ENCODE data around the gene CYP1A2. TPM values are rescaled to one million over a fixed set of nuclear protein-coding genes. Genes with fewer than 3 reads are reported as not detected.
A peak's percentile ranks its signal among the peaks of the same experiment; 100 is the strongest.

Gene CYP1A2
- total and polyA plus RNA-seq, 2 of the 13 experiments (the other 11 are each of a cell fraction or from before 2014, with no cell fraction given), result 0.07 TPM; not detected in 1

DNA sequence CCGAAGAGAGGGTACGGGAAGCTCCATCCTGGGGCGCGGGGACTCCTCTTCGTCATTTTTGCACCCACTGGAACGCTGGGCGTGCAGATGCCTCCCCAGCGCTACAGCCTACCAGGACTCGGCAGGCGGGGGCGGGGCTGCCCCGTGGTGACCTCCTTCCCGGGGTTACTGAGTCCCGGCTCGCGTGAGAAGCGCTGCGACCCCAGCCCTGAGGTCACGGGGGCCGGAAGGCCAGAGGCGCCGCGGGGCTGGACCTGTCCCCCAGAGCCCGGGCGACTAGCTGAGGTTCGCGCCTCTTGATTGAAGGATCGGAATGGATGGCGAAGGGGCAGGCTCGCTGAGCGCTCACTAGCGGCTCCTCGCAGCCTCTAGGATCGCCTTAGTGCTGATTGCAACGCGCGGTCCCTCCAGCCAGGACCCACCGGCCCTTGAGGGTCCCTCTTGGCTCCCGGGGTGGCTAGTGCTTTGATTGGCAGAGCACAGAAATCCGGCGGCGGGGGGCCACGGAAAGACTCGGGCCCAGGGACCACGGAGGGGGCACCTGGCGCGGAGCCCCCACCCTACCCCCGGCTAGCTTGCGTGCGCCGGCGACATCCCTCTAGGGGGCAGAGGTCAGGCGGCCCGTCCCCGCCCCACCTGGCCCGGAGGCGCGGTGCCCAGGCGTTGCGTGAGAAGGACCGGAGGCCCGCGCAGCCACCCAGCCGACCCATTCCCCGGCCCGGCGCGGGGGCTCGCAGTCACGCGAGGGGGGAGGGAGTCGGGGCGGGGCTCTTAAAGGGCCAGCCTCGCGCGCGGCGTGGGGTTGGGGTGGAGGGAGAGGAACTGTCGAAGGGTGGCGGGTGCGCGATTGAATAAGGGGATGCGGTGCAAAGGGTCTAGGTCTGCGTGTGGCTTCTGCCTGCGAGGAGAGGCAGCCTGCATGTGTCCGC lies 22.5 kb upstream of the CYP1A2 start (continued):
- TF ChIP-seq, protein P1, sequence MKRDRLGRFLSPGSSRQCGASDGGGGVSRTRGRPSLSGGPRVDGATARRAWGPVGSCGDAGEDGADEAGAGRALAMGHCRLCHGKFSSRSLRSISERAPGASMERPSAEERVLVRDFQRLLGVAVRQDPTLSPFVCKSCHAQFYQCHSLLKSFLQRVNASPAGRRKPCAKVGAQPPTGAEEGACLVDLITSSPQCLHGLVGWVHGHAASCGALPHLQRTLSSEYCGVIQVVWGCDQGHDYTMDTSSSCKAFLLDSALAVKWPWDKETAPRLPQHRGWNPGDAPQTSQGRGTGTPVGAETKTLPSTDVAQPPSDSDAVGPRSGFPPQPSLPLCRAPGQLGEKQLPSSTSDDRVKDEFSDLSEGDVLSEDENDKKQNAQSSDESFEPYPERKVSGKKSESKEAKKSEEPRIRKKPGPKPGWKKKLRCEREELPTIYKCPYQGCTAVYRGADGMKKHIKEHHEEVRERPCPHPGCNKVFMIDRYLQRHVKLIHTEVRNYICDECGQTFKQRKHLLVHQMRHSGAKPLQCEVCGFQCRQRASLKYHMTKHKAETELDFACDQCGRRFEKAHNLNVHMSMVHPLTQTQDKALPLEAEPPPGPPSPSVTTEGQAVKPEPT (CRISPR knock-in tag; IDR thresholded peaks at IDR 0.05; ENCODE audit: low read depth), result 0 out of 2 replicates have a peak, but pooled peaks have one; percentile 46
- TF ChIP-seq, protein P2, sequence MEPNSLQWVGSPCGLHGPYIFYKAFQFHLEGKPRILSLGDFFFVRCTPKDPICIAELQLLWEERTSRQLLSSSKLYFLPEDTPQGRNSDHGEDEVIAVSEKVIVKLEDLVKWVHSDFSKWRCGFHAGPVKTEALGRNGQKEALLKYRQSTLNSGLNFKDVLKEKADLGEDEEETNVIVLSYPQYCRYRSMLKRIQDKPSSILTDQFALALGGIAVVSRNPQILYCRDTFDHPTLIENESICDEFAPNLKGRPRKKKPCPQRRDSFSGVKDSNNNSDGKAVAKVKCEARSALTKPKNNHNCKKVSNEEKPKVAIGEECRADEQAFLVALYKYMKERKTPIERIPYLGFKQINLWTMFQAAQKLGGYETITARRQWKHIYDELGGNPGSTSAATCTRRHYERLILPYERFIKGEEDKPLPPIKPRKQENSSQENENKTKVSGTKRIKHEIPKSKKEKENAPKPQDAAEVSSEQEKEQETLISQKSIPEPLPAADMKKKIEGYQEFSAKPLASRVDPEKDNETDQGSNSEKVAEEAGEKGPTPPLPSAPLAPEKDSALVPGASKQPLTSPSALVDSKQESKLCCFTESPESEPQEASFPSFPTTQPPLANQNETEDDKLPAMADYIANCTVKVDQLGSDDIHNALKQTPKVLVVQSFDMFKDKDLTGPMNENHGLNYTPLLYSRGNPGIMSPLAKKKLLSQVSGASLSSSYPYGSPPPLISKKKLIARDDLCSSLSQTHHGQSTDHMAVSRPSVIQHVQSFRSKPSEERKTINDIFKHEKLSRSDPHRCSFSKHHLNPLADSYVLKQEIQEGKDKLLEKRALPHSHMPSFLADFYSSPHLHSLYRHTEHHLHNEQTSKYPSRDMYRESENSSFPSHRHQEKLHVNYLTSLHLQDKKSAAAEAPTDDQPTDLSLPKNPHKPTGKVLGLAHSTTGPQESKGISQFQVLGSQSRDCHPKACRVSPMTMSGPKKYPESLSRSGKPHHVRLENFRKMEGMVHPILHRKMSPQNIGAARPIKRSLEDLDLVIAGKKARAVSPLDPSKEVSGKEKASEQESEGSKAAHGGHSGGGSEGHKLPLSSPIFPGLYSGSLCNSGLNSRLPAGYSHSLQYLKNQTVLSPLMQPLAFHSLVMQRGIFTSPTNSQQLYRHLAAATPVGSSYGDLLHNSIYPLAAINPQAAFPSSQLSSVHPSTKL (CRISPR knock-in tag; IDR thresholded peaks at IDR 0.05), result peak; percentile 58
- TF ChIP-seq, protein P3, sequence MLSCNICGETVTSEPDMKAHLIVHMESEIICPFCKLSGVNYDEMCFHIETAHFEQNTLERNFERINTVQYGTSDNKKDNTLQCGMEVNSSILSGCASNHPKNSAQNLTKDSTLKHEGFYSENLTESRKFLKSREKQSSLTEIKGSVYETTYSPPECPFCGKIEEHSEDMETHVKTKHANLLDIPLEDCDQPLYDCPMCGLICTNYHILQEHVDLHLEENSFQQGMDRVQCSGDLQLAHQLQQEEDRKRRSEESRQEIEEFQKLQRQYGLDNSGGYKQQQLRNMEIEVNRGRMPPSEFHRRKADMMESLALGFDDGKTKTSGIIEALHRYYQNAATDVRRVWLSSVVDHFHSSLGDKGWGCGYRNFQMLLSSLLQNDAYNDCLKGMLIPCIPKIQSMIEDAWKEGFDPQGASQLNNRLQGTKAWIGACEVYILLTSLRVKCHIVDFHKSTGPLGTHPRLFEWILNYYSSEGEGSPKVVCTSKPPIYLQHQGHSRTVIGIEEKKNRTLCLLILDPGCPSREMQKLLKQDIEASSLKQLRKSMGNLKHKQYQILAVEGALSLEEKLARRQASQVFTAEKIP (CRISPR knock-in tag; IDR thresholded peaks at IDR 0.05; ENCODE audit: borderline replicate concordance), result no peak
- TF ChIP-seq YEATS4 (CRISPR knock-in tag; IDR thresholded peaks at IDR 0.05; ENCODE audit: borderline replicate concordance) (peak; percentile 47; the same call in 1 of the 2 replicates), ZNF776 (CRISPR knock-in tag; IDR thresholded peaks at IDR 0.05) (peak; percentile 70; the same call in 1 of the 2 replicates), ZNF816 (CRISPR knock-in tag; IDR thresholded peaks at IDR 0.05; ENCODE audit: borderline replicate concordance) (peak; percentile 85), FOXK2 (IDR thresholded peaks at IDR 0.05) (no peak), NFE2L1 (CRISPR knock-in tag; IDR thresholded peaks at IDR 0.05; ENCODE audit: borderline replicate concordance) (no peak; the same call in 1 of the 2 replicates)
- TF ChIP-seq, protein P4, sequence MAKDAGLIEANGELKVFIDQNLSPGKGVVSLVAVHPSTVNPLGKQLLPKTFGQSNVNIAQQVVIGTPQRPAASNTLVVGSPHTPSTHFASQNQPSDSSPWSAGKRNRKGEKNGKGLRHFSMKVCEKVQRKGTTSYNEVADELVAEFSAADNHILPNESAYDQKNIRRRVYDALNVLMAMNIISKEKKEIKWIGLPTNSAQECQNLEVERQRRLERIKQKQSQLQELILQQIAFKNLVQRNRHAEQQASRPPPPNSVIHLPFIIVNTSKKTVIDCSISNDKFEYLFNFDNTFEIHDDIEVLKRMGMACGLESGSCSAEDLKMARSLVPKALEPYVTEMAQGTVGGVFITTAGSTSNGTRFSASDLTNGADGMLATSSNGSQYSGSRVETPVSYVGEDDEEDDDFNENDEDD (CRISPR knock-in tag; IDR thresholded peaks at IDR 0.05; ENCODE audit: borderline replicate concordance), result peak; percentile 36; the same call in 1 of the 2 replicates
- TF ChIP-seq, protein P5, sequence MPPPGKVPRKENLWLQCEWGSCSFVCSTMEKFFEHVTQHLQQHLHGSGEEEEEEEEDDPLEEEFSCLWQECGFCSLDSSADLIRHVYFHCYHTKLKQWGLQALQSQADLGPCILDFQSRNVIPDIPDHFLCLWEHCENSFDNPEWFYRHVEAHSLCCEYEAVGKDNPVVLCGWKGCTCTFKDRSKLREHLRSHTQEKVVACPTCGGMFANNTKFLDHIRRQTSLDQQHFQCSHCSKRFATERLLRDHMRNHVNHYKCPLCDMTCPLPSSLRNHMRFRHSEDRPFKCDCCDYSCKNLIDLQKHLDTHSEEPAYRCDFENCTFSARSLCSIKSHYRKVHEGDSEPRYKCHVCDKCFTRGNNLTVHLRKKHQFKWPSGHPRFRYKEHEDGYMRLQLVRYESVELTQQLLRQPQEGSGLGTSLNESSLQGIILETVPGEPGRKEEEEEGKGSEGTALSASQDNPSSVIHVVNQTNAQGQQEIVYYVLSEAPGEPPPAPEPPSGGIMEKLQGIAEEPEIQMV (CRISPR knock-in tag; IDR thresholded peaks at IDR 0.05; ENCODE audit: low read depth), result no peak
- TF ChIP-seq, protein P6, sequence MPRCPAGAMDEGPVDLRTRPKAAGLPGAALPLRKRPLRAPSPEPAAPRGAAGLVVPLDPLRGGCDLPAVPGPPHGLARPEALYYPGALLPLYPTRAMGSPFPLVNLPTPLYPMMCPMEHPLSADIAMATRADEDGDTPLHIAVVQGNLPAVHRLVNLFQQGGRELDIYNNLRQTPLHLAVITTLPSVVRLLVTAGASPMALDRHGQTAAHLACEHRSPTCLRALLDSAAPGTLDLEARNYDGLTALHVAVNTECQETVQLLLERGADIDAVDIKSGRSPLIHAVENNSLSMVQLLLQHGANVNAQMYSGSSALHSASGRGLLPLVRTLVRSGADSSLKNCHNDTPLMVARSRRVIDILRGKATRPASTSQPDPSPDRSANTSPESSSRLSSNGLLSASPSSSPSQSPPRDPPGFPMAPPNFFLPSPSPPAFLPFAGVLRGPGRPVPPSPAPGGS (CRISPR knock-in tag; IDR thresholded peaks at IDR 0.05), result peak; percentile 73; the same call in 1 of the 2 replicates
- TF ChIP-seq, protein P7, sequence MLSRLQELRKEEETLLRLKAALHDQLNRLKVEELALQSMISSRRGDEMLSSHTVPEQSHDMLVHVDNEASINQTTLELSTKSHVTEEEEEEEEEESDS (CRISPR knock-in tag; IDR thresholded peaks at IDR 0.05; ENCODE audit: borderline replicate concordance), result no peak
